Measurements from ENCODE around the gene SERPINA1.

SERPINA1 gene

DNA sequence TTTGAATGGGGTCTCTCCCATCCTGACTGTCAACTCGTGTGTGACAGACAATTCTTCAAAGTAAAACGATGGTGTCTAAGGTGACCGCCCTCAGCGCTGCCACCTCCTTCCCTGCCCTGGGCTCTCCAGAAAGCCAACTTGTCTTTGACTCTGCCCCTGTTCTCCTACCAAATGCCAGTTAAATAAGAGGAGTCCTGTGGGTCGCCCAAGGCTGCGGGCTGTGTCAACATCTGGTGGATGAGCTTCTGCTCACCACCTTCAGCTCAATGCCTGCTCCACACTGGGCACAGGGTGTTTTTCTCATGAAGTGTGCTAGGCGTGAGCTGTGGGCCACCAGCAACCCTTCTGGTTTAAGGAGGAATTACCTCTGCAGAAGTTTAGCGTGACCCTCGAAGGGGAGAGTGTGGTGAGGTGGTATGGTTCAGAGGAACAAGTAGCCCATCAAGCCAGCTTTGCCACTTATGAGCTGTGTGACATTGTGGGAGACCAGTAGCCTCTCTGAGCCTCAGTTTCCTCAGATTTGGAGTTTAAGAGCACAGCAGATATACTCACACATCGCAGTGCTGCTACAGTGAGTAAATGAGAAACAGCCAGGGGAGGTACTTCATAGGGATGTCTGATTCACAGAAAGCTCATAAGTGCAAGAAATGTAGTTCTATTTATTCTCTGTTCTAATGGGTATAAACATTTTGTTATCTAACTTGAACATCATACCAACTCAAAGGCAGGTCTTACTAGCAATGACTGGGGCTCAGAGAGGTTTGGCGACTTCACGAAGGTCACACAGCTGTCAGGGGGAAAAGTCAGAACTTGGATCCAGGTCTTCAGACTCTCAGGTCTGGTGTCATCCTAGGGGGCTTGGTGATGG lies 12.1 kb downstream of the SERPINA1 start:
- Histone ChIP-seq H3K9ac (ENCODE audit: low read depth, low read length) (no peak overlapping the region), H3K4me2 (ENCODE audit: insufficient read depth, low read length) (no peak overlapping the region), H3K27ac (ENCODE audit: low read length) (no peak overlapping the region), H3K27me3 (ENCODE audit: insufficient read depth, low read length, poor library complexity) (peaks cover 8% of the 10 kb centered on the region), H4K20me1 (ENCODE audit: insufficient read depth, low read length) (no peaks in the 10 kb centered on the region), H3K79me2 (ENCODE audit: insufficient read depth, low read length) (no peaks in the 10 kb centered on the region), H2AFZ (ENCODE audit: low read depth, low read length) (no peak overlapping the region), H3K4me1 (ENCODE audit: insufficient read depth, low read length) (no peaks in the 10 kb centered on the region), H3K9me3 (ENCODE audit: insufficient read depth, low read length, severe bottlenecking) (no peaks in the 10 kb centered on the region), H3K36me3 (ENCODE audit: insufficient read depth, low read length) (no peaks in the 10 kb centered on the region), H3K4me3 (ENCODE audit: low read depth in 1 of 2, low read length in 2 of 2) (no peak overlapping the region)
- DNase-seq: no peak
- TF ChIP-seq EZH2 (IDR thresholded peaks at IDR 0.05; ENCODE audit: borderline replicate concordance, low read depth, low read length, severe bottlenecking): no peak
- TF ChIP-seq, protein P1, sequence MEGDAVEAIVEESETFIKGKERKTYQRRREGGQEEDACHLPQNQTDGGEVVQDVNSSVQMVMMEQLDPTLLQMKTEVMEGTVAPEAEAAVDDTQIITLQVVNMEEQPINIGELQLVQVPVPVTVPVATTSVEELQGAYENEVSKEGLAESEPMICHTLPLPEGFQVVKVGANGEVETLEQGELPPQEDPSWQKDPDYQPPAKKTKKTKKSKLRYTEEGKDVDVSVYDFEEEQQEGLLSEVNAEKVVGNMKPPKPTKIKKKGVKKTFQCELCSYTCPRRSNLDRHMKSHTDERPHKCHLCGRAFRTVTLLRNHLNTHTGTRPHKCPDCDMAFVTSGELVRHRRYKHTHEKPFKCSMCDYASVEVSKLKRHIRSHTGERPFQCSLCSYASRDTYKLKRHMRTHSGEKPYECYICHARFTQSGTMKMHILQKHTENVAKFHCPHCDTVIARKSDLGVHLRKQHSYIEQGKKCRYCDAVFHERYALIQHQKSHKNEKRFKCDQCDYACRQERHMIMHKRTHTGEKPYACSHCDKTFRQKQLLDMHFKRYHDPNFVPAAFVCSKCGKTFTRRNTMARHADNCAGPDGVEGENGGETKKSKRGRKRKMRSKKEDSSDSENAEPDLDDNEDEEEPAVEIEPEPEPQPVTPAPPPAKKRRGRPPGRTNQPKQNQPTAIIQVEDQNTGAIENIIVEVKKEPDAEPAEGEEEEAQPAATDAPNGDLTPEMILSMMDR (IDR thresholded peaks at IDR 0.05; ENCODE audit: borderline replicate concordance, extremely low read depth, low read length, poor library complexity, severe bottlenecking): no peak
- no peak for ATAC-seq (ENCODE audit: insufficient read depth, low read depth)

DNA sequence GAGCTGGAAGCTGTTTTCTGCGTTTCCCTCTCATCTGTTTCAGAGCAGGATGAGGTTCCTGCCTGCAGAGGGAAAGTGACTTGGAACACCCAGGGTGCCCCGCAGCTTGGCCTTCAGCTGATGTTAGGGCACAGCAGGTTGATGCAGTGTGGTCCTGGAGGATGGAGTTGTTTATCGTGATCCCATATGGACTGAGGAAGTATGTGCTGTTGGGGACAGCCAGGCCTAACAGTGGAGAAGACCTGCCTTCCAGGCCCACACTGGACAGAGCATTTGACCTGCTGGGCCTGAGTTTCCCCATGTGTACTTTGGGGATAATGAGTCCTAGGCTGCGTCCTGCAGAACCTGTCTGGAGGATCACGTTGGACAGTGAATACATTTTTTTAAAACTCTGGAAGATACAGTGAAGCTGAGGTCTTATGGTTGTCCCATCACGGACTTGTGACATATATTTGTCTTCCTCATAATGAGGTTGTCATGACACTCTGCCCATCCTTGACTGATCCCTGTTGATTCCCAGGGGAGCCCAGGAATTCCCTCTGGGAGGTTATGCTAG lies 12.8 kb downstream of the SERPINA1 start:
- Histone ChIP-seq H4K20me1 (ENCODE audit: insufficient read depth, low read length) (no peaks in the 10 kb centered on the region), H3K4me1 (ENCODE audit: insufficient read depth, low read length) (no peaks in the 10 kb centered on the region), H3K36me3 (ENCODE audit: insufficient read depth, low read length) (no peaks in the 10 kb centered on the region), H3K9ac (ENCODE audit: low read depth, low read length) (no peak overlapping the region), H3K27me3 (ENCODE audit: insufficient read depth, low read length, poor library complexity) (peaks cover 8% of the 10 kb centered on the region), H3K9me3 (ENCODE audit: insufficient read depth, low read length, severe bottlenecking) (no peaks in the 10 kb centered on the region), H3K4me3 (ENCODE audit: low read depth in 1 of 2, low read length in 2 of 2) (no peak overlapping the region), H3K4me2 (ENCODE audit: insufficient read depth, low read length) (no peak overlapping the region), H3K27ac (ENCODE audit: low read length) (no peak overlapping the region), H2AFZ (ENCODE audit: low read depth, low read length) (no peak overlapping the region), H3K79me2 (ENCODE audit: insufficient read depth, low read length) (no peaks in the 10 kb centered on the region)
- DNase-seq (no peak), ATAC-seq (ENCODE audit: insufficient read depth, low read depth) (no peak)
- TF ChIP-seq, protein P1 (IDR thresholded peaks at IDR 0.05; ENCODE audit: borderline replicate concordance, extremely low read depth, low read length, poor library complexity, severe bottlenecking): no peak
- TF ChIP-seq EZH2 (IDR thresholded peaks at IDR 0.05; ENCODE audit: borderline replicate concordance, low read depth, low read length, severe bottlenecking): no peak

DNA sequence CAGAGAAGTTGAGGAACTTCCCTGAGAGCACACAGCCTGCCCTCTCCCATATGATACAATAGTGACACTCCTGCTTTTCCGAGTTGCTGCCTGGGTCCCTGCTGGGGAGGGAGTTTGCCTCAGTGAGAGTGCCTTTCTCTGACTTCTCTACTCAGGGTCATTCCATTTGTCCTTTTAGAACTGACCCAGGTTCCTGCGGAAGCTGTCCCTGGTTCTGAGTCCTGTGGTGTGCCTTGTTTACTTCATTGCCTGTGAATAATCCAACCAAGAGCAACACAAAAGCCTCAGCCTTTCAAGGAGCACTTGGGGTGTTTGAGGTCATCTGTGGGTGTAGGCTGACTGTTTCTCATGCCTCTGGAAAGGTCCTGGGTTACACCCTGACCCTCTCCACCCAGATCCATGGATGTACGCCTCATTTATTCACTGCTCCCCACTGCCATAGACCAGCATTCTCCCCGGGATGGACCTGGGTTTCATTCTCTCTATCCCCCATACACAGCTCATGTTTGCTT lies 13.6 kb downstream of the SERPINA1 start:
- Histone ChIP-seq H4K20me1 (ENCODE audit: insufficient read depth, low read length) (no peaks in the 10 kb centered on the region), H2AFZ (ENCODE audit: low read depth, low read length) (no peak overlapping the region), H3K4me1 (ENCODE audit: insufficient read depth, low read length) (no peaks in the 10 kb centered on the region), H3K79me2 (ENCODE audit: insufficient read depth, low read length) (no peaks in the 10 kb centered on the region), H3K4me2 (ENCODE audit: insufficient read depth, low read length) (no peak overlapping the region), H3K4me3 (ENCODE audit: low read depth in 1 of 2, low read length in 2 of 2) (no peak overlapping the region), H3K27ac (ENCODE audit: low read length) (no peak overlapping the region), H3K9me3 (ENCODE audit: insufficient read depth, low read length, severe bottlenecking) (no peaks in the 10 kb centered on the region), H3K9ac (ENCODE audit: low read depth, low read length) (no peak overlapping the region), H3K27me3 (ENCODE audit: insufficient read depth, low read length, poor library complexity) (peaks cover 8% of the 10 kb centered on the region), H3K36me3 (ENCODE audit: insufficient read depth, low read length) (no peaks in the 10 kb centered on the region)
- TF ChIP-seq EZH2 (IDR thresholded peaks at IDR 0.05; ENCODE audit: borderline replicate concordance, low read depth, low read length, severe bottlenecking): no peak
- TF ChIP-seq, protein P1 (IDR thresholded peaks at IDR 0.05; ENCODE audit: borderline replicate concordance, extremely low read depth, low read length, poor library complexity, severe bottlenecking): no peak
- no peak for DNase-seq
- no peak for ATAC-seq (ENCODE audit: insufficient read depth, low read depth)

Data from DND-41 (cell line).